Prostate gland (tissue), 2 donors: Measurements from ENCODE around the gene OR10H3.

ENCODE experiments used
- CTCF ChIP-seq, 4 experiments: fragments of 200-600 bp in 2 of 4; fragments of 450-650 bp in 2 of 4; sonication (generic) in 2 of 4; IDR thresholded peaks; 1 replicate in 3 of 4; 2 replicates in 1 of 4; pipeline ENCODE4 v1.5.1; 2016 to 2019; ENCODE audit warnings: antibody characterized with exemption in 4 of 4, mild to moderate bottlenecking in 2 of 4, moderate library complexity in 2 of 4
- POLR2AphosphoS5 ChIP-seq: sonication (generic); formaldehyde crosslinking; IDR thresholded peaks from one replicate; pipeline ENCODE4 v1.6.1; 2017; ENCODE audit warnings: antibody characterized with exemption

GRCh38 chr19:15721268-15721667 is 16.5 kb upstream of the OR10H3 start:
- no peak for TF ChIP-seq CTCF (IDR thresholded peaks at IDR 0.05)
- no peak for TF ChIP-seq POLR2AphosphoS5
